Measurements from ENCODE around the gene LRCH1.

Gene LRCH1

GRCh38 chr13:46617885-46618284 is 64.9 kb downstream of the LRCH1 start:
- no peak for DNase-seq

- no peak for DNase-seq
These were observed 65.8 kb downstream of the LRCH1 start for GRCh38 chr13:46618694-46619254.

GRCh38 chr13:46620029-46620428 is 67.1 kb downstream of the LRCH1 start:
- DNase-seq: no peak

- no peak for DNase-seq
These were observed 67.5 kb downstream of the LRCH1 start for GRCh38 chr13:46620471-46620870.

- DNase-seq: no peak
These were observed 68.2 kb downstream of the LRCH1 start for GRCh38 chr13:46621133-46621532.

- DNase-seq: no peak
These were observed 69.0 kb downstream of the LRCH1 start for GRCh38 chr13:46621792-46622629.

GRCh38 chr13:46622630-46623256 is 69.8 kb downstream of the LRCH1 start:
- DNase-seq: no peak

- no peak for DNase-seq
These were observed 71.4 kb downstream of the LRCH1 start for GRCh38 chr13:46624353-46624752.

- DNase-seq: no peak
These were observed 71.9 kb downstream of the LRCH1 start for GRCh38 chr13:46624821-46625220.

GRCh38 chr13:46627462-46627861 is 74.5 kb downstream of the LRCH1 start:
- DNase-seq: no peak

GRCh38 chr13:46628622-46629365 is 75.8 kb downstream of the LRCH1 start:
- DNase-seq: no peak

GRCh38 chr13:46629811-46630413 is 76.9 kb downstream of the LRCH1 start:
- no peak for DNase-seq

- DNase-seq: no peak
These were observed 77.6 kb downstream of the LRCH1 start for GRCh38 chr13:46630431-46631178.

- DNase-seq: no peak
These were observed 78.2 kb downstream of the LRCH1 start for GRCh38 chr13:46631179-46631542.

GRCh38 chr13:46632176-46632575 is 79.2 kb downstream of the LRCH1 start:
- DNase-seq: no peak

- no peak for DNase-seq
These were observed 80.4 kb downstream of the LRCH1 start for GRCh38 chr13:46633416-46633815.

- no peak for DNase-seq
These were observed 83.5 kb downstream of the LRCH1 start for GRCh38 chr13:46636451-46636850.

- no peak for DNase-seq
These were observed 84.2 kb downstream of the LRCH1 start for GRCh38 chr13:46637213-46637612.

- DNase-seq: no peak
These were observed 85.3 kb downstream of the LRCH1 start for GRCh38 chr13:46638262-46638661.

GRCh38 chr13:46639033-46639981 is 86.3 kb downstream of the LRCH1 start:
- DNase-seq: no peak

GRCh38 chr13:46640843-46641242 is 87.9 kb downstream of the LRCH1 start:
- no peak for DNase-seq
